Thoracic aorta endothelial cell (primary cell): ENCODE results near the gene MS4A13. TPM values are rescaled to one million over a fixed set of nuclear protein-coding genes. Genes with fewer than 3 reads are reported as not detected.

Source experiments
- total RNA-seq: library from RNA; depleted of rRNA; stranded (reverse); fragments of >200 nt; gene quantifications from 2 replicates; pipeline ENCODE4 v1.2.3, GENCODE V29; 2012

Gene MS4A13
- total RNA-seq, result not detected in 2 replicates

GRCh38 chr11:60515144-60515855 is at the start of gene MS4A13:
MS4A13 (plus strand) TSS chr11:60515392; CDS start chr11:60518084, 2,692 bp downstream.

GRCh38 chr11:60492488-60493009 is 22.6 kb upstream of the MS4A13 start, which contains the start of gene MS4A12:
MS4A12 (plus strand) TSS chr11:60492778; CDS start chr11:60497319, 4,541 bp downstream.

Other genes starting within 250 kb of the MS4A13 start
- gene MS4A4A, start 234.7 kb upstream of the MS4A13 start, total RNA-seq, result not detected in 2 replicates
- not detected in 2 replicates for gene MS4A6E, start 188.1 kb upstream of the MS4A13 start, total RNA-seq
- not detected in 2 replicates for gene MS4A7, start 136.9 kb upstream of the MS4A13 start, total RNA-seq
- not detected in 2 replicates for gene MS4A14, start 118.9 kb upstream of the MS4A13 start, total RNA-seq
- not detected in 2 replicates for gene MS4A5, start 85.8 kb upstream of the MS4A13 start, total RNA-seq
- gene MS4A1, start 59.5 kb upstream of the MS4A13 start, total RNA-seq, result not detected in 2 replicates
- not detected in 2 replicates for gene MS4A12, start 22.6 kb upstream of the MS4A13 start, total RNA-seq
- gene MS4A8, start 184.2 kb downstream of the MS4A13 start, total RNA-seq, result not detected in 2 replicates
- not detected in 2 replicates for gene MS4A18, start 209.3 kb downstream of the MS4A13 start, total RNA-seq
- not detected in 2 replicates for gene MS4A15, start 241.5 kb downstream of the MS4A13 start, total RNA-seq